Glutamatergic neuron (in vitro differentiated cells): ENCODE data around the gene ENPP1. TPM values are rescaled to one million over a fixed set of nuclear protein-coding genes. Genes with fewer than 3 reads are reported as not detected.

Experiments
- DNase-seq: peaks from one replicate; pipeline ENCODE4 v3.0.0; 2022
- H3K27ac Mint-ChIP-seq: one replicate; pipeline ENCODE4 v1.8.0; 2020; ENCODE audit warnings: mild to moderate bottlenecking, mixed read lengths, inconsistent platforms; ENCODE audit not compliant: unreplicated experiment
- H3K27me3 Mint-ChIP-seq: one replicate; pipeline ENCODE4 v1.8.0; 2020; ENCODE audit warnings: mild to moderate bottlenecking, moderate library complexity, mixed read lengths, inconsistent platforms; ENCODE audit not compliant: unreplicated experiment
- H3K36me3 Mint-ChIP-seq: one replicate; pipeline ENCODE4 v1.8.0; 2020; ENCODE audit warnings: mild to moderate bottlenecking, mixed read lengths, inconsistent platforms; ENCODE audit not compliant: unreplicated experiment
- H3K4me1 Mint-ChIP-seq: one replicate; pipeline ENCODE4 v1.8.0; 2020; ENCODE audit warnings: mild to moderate bottlenecking, low read depth, mixed read lengths, inconsistent platforms; ENCODE audit not compliant: unreplicated experiment
- H3K4me3 Mint-ChIP-seq: one replicate; pipeline ENCODE4 v1.8.0; 2020; ENCODE audit warnings: mild to moderate bottlenecking, mixed read lengths, inconsistent platforms; ENCODE audit not compliant: unreplicated experiment
- H3K9me3 Mint-ChIP-seq: one replicate; pipeline ENCODE4 v1.8.0; 2020; ENCODE audit warnings: mild to moderate bottlenecking, moderate library complexity, mixed read lengths, inconsistent platforms; ENCODE audit not compliant: unreplicated experiment
- total RNA-seq: library from RNA; stranded (reverse); fragmentation: NEBNext Ultra II Directional; extraction: Animal tissue kit (Norgen Biotek cat#: 25700); gene quantifications from one replicate; pipeline ENCODE4 v1.2.1, GENCODE V29; 2021; ENCODE audit not compliant: unreplicated experiment
- TF ChIP-seq, protein P1 (sequence below): fragments of 200-600 bp; sonication (generic); IDR thresholded peaks from one replicate; pipeline ENCODE4 v1.5.0; 2021; ENCODE audit not compliant: partially characterized antibody, unreplicated experiment

The ENPP1 gene
- total RNA-seq, 1 donor from 2014 or later, result 2.4 TPM

DNA sequence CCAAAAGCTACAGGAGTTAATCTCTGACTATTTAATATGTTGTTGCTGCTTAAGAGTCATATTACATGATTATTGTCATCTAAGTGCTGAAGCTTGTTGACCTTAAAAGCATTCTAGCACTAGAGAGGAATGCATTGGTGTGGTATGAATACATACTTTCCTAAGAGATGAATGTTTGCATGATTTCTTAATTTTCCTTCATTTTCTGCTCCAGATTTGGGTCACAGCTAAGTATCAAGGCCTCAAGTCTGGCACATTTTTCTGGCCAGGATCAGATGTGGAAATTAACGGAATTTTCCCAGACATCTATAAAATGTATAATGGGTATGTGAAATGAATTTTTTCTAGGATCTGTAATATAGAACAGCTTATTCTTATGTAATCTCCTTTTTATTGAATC is 53.6 kb downstream of the ENPP1 start:
- Mint-ChIP-seq H3K4me1 (peaks cover 2% of the 10 kb centered on the region), H3K27me3 (no peaks in the 10 kb centered on the region), H3K9me3 (no peaks in the 10 kb centered on the region), H3K27ac (no peak overlapping the region), H3K36me3 (no peaks in the 10 kb centered on the region), H3K4me3 (no peak overlapping the region)
- DNase-seq, result no peak
- TF ChIP-seq, protein P1, sequence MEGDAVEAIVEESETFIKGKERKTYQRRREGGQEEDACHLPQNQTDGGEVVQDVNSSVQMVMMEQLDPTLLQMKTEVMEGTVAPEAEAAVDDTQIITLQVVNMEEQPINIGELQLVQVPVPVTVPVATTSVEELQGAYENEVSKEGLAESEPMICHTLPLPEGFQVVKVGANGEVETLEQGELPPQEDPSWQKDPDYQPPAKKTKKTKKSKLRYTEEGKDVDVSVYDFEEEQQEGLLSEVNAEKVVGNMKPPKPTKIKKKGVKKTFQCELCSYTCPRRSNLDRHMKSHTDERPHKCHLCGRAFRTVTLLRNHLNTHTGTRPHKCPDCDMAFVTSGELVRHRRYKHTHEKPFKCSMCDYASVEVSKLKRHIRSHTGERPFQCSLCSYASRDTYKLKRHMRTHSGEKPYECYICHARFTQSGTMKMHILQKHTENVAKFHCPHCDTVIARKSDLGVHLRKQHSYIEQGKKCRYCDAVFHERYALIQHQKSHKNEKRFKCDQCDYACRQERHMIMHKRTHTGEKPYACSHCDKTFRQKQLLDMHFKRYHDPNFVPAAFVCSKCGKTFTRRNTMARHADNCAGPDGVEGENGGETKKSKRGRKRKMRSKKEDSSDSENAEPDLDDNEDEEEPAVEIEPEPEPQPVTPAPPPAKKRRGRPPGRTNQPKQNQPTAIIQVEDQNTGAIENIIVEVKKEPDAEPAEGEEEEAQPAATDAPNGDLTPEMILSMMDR, result no peak

- H3K27ac Mint-ChIP-seq, result no peak overlapping the region
- H3K9me3 Mint-ChIP-seq, result no peaks in the 10 kb centered on the region
- H3K4me1 Mint-ChIP-seq, result peaks cover 2% of the 10 kb centered on the region
These were observed 54.7 kb downstream of the ENPP1 start for GRCh38 chr6:131862476-131862875.

DNA sequence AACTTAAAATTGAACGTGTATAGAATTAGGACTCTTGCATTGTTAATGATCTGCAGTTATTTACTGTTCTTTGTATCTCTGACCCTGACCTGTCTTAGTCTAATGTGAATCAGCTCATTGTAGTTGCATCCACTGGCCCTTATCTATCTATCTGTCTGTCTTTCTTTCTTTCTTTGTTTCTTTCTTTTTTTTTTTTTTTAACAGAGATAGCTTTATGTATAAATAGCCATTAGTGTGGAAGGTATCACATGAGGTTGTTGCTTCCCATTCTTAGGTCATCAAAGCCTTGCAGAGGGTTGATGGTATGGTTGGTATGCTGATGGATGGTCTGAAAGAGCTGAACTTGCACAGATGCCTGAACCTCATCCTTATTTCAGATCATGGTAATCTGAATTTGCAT is 59.9 kb downstream of the ENPP1 start:
- H3K4me3 Mint-ChIP-seq, result no peak overlapping the region
- no peak overlapping the region for H3K27ac Mint-ChIP-seq
- H3K9me3 Mint-ChIP-seq, result no peaks in the 10 kb centered on the region

More at GRCh38 chr6:131862476-131862875, 54.7 kb downstream of the ENPP1 start:
- DNase-seq, result no peak
- H3K4me3 Mint-ChIP-seq, result no peak overlapping the region
- H3K36me3 Mint-ChIP-seq, result no peaks in the 10 kb centered on the region
- no peaks in the 10 kb centered on the region for H3K27me3 Mint-ChIP-seq
- TF ChIP-seq, protein P1, result no peak

GRCh38 chr6:131868836-131869235 is 61.0 kb downstream of the ENPP1 start:
- peaks cover under 1% of the 10 kb centered on the region for H3K4me1 Mint-ChIP-seq
- H3K27ac Mint-ChIP-seq, result no peak overlapping the region
- H3K4me3 Mint-ChIP-seq, result no peak overlapping the region
- H3K36me3 Mint-ChIP-seq, result no peaks in the 10 kb centered on the region
- DNase-seq, result no peak
- H3K9me3 Mint-ChIP-seq, result no peaks in the 10 kb centered on the region
- TF ChIP-seq, protein P1, result no peak
- no peaks in the 10 kb centered on the region for H3K27me3 Mint-ChIP-seq

More for the DNA sequence above, 59.9 kb downstream of the ENPP1 start:
- TF ChIP-seq, protein P1, result no peak
- H3K36me3 Mint-ChIP-seq, result no peaks in the 10 kb centered on the region
- H3K4me1 Mint-ChIP-seq, result peaks cover 2% of the 10 kb centered on the region
- no peaks in the 10 kb centered on the region for H3K27me3 Mint-ChIP-seq
- no peak for DNase-seq

- TF ChIP-seq, protein P1, result no peak
- DNase-seq, result no peak
- H3K27me3 Mint-ChIP-seq, result no peaks in the 10 kb centered on the region
- H3K27ac Mint-ChIP-seq, result no peak overlapping the region
- no peaks in the 10 kb centered on the region for H3K4me1 Mint-ChIP-seq
- no peak overlapping the region for H3K4me3 Mint-ChIP-seq
- H3K36me3 Mint-ChIP-seq, result no peaks in the 10 kb centered on the region
- H3K9me3 Mint-ChIP-seq, result no peaks in the 10 kb centered on the region
These were observed 67.8 kb downstream of the ENPP1 start for GRCh38 chr6:131875647-131876046.
